ENCODE measurements around the gene RASGEF1C.
"Not testable (repeated sequence)": the region's sequence is repeated elsewhere in the genome, so short reads cannot be mapped to it uniquely, and the experiment has no call there.

Gene RASGEF1C

GRCh38 chr5:180129291-180130190 is 79.5 kb downstream of the RASGEF1C start:
- H3K27me3 ChIP-seq (ENCODE audit: insufficient read depth, insufficient read length): peaks cover 4% of the 10 kb centered on the region
- no peaks in the 10 kb centered on the region for H3K4me1 ChIP-seq (ENCODE audit: insufficient read depth, insufficient read length)
- no peak for DNase-seq (ENCODE audit: low read depth, low spot score)
- H3K9me3 ChIP-seq (ENCODE audit: insufficient read depth, low read length): no peaks in the 10 kb centered on the region
- TF ChIP-seq YY1 (IDR thresholded peaks at IDR 0.05; ENCODE audit: insufficient read depth, insufficient read length): no peak
- H3K36me3 ChIP-seq (ENCODE audit: insufficient read depth, insufficient read length, low read length): no peaks in the 10 kb centered on the region
- no peak overlapping the region for H3K9ac ChIP-seq (ENCODE audit: insufficient read length, low read depth)
- no peak overlapping the region for H3K4me3 ChIP-seq (ENCODE audit: insufficient read length, low read depth)

GRCh38 chr5:180128671-180129261 is 80.2 kb downstream of the RASGEF1C start:
- H3K36me3 ChIP-seq (ENCODE audit: insufficient read depth, insufficient read length, low read length): no peaks in the 10 kb centered on the region
- no peak for DNase-seq (ENCODE audit: low read depth, low spot score)
- H3K9ac ChIP-seq (ENCODE audit: insufficient read length, low read depth): no peak overlapping the region
- TF ChIP-seq YY1 (IDR thresholded peaks at IDR 0.05; ENCODE audit: insufficient read depth, insufficient read length) (no peak), ZNF274 (IDR thresholded peaks at IDR 0.05; ENCODE audit: low read depth, low read length) (no peak)
- no peaks in the 10 kb centered on the region for H3K4me1 ChIP-seq (ENCODE audit: insufficient read depth, insufficient read length)
- H3K27me3 ChIP-seq (ENCODE audit: insufficient read depth, insufficient read length): peaks cover 4% of the 10 kb centered on the region
- no peak overlapping the region for H3K4me3 ChIP-seq (ENCODE audit: insufficient read length, low read depth)
- no peaks in the 10 kb centered on the region for H3K9me3 ChIP-seq (ENCODE audit: insufficient read depth, low read length)

GRCh38 chr5:180127682-180128670 is 81.0 kb downstream of the RASGEF1C start:
- TF ChIP-seq YY1 (IDR thresholded peaks at IDR 0.05; ENCODE audit: insufficient read depth, insufficient read length) (no peak), ZNF274 (IDR thresholded peaks at IDR 0.05; ENCODE audit: low read depth, low read length) (no peak), SUZ12 (IDR thresholded peaks at IDR 0.05; ENCODE audit: extremely low read depth, insufficient read depth, insufficient read length) (no peak)
- H3K36me3 ChIP-seq (ENCODE audit: insufficient read depth, insufficient read length, low read length): no peaks in the 10 kb centered on the region
- H3K4me3 ChIP-seq (ENCODE audit: insufficient read length, low read depth): no peak overlapping the region
- H3K9me3 ChIP-seq (ENCODE audit: insufficient read depth, low read length): no peaks in the 10 kb centered on the region
- no peak for DNase-seq (ENCODE audit: low read depth, low spot score)
- no peaks in the 10 kb centered on the region for H3K4me1 ChIP-seq (ENCODE audit: insufficient read depth, insufficient read length)
- H3K9ac ChIP-seq (ENCODE audit: insufficient read length, low read depth): no peak overlapping the region
- H3K27me3 ChIP-seq (ENCODE audit: insufficient read depth, insufficient read length): peaks cover 4% of the 10 kb centered on the region

GRCh38 chr5:180126716-180127681 is 82.0 kb downstream of the RASGEF1C start:
- H3K9ac ChIP-seq (ENCODE audit: insufficient read length, low read depth): no peak overlapping the region
- no peak for DNase-seq (ENCODE audit: low read depth, low spot score)
- TF ChIP-seq SUZ12 (IDR thresholded peaks at IDR 0.05; ENCODE audit: extremely low read depth, insufficient read depth, insufficient read length) (no peak), YY1 (IDR thresholded peaks at IDR 0.05; ENCODE audit: insufficient read depth, insufficient read length) (no peak)
- no peaks in the 10 kb centered on the region for H3K4me1 ChIP-seq (ENCODE audit: insufficient read depth, insufficient read length)
- peaks cover 4% of the 10 kb centered on the region for H3K27me3 ChIP-seq (ENCODE audit: insufficient read depth, insufficient read length)
- no peaks in the 10 kb centered on the region for H3K36me3 ChIP-seq (ENCODE audit: insufficient read depth, insufficient read length, low read length)
- H3K9me3 ChIP-seq (ENCODE audit: insufficient read depth, low read length): no peaks in the 10 kb centered on the region
- H3K4me3 ChIP-seq (ENCODE audit: insufficient read length, low read depth): no peak overlapping the region

GRCh38 chr5:180126156-180126555 is 82.9 kb downstream of the RASGEF1C start:
- not testable (repeated sequence) for H3K4me3 ChIP-seq (ENCODE audit: insufficient read length, low read depth); DNase-seq (ENCODE audit: low read depth, low spot score); H3K4me1 ChIP-seq (ENCODE audit: insufficient read depth, insufficient read length); H3K36me3 ChIP-seq (ENCODE audit: insufficient read depth, insufficient read length, low read length); H3K27me3 ChIP-seq (ENCODE audit: insufficient read depth, insufficient read length); H3K9ac ChIP-seq (ENCODE audit: insufficient read length, low read depth); H3K9me3 ChIP-seq (ENCODE audit: insufficient read depth, low read length)

- H3K9ac ChIP-seq (ENCODE audit: insufficient read length, low read depth); H3K4me1 ChIP-seq (ENCODE audit: insufficient read depth, insufficient read length); H3K4me3 ChIP-seq (ENCODE audit: insufficient read length, low read depth); DNase-seq (ENCODE audit: low read depth, low spot score); H3K36me3 ChIP-seq (ENCODE audit: insufficient read depth, insufficient read length, low read length); H3K27me3 ChIP-seq (ENCODE audit: insufficient read depth, insufficient read length); H3K9me3 ChIP-seq (ENCODE audit: insufficient read depth, low read length): not testable (repeated sequence)
Measured at GRCh38 chr5:180124662-180125061, 84.3 kb downstream of the RASGEF1C start.

Data from NT2/D1 (cell line).